Measurements from ENCODE around the gene LDHA.

Gene LDHA

GRCh38 chr11:18365741-18366140 lies 28.6 kb upstream of the LDHA start:
- no peak for TF ChIP-seq CTCF (IDR thresholded peaks at IDR 0.05; ENCODE audit: low read depth, low read length, missing control alignments)
- H3K4me3 ChIP-seq (ENCODE audit: low read depth, low read length): no peak overlapping the region
- no peak for DNase-seq (ENCODE audit: low read depth)
- in situ Hi-C loops (cut with HindIII; ENCODE audit: low sequenced_read_pairs): no loop called here

- in situ Hi-C loops (cut with HindIII; ENCODE audit: low sequenced_read_pairs): no loop called here
- DNase-seq (ENCODE audit: low read depth): no peak
- no peak overlapping the region for H3K4me3 ChIP-seq (ENCODE audit: low read depth, low read length)
- no peak for TF ChIP-seq CTCF (IDR thresholded peaks at IDR 0.05; ENCODE audit: low read depth, low read length, missing control alignments)
These were observed 28.1 kb upstream of the LDHA start for GRCh38 chr11:18366286-18366685.

- no peak for DNase-seq (ENCODE audit: low read depth)
- H3K4me3 ChIP-seq (ENCODE audit: low read depth, low read length): no peak overlapping the region
- no peak for TF ChIP-seq CTCF (IDR thresholded peaks at IDR 0.05; ENCODE audit: low read depth, low read length, missing control alignments)
- in situ Hi-C loops (cut with HindIII; ENCODE audit: low sequenced_read_pairs): no loop called here
These were observed 26.9 kb upstream of the LDHA start for GRCh38 chr11:18367431-18367830.

- TF ChIP-seq CTCF (IDR thresholded peaks at IDR 0.05; ENCODE audit: low read depth, low read length, missing control alignments): no peak
- in situ Hi-C loops (cut with HindIII; ENCODE audit: low sequenced_read_pairs): no loop called here
- no peak overlapping the region for H3K4me3 ChIP-seq (ENCODE audit: low read depth, low read length)
- no peak for DNase-seq (ENCODE audit: low read depth)
These were observed 26.1 kb upstream of the LDHA start for GRCh38 chr11:18368221-18368620.

- no peak overlapping the region for H3K4me3 ChIP-seq (ENCODE audit: low read depth, low read length)
- no peak for DNase-seq (ENCODE audit: low read depth)
- in situ Hi-C loops (cut with HindIII; ENCODE audit: low sequenced_read_pairs): no loop called here
- no peak for TF ChIP-seq CTCF (IDR thresholded peaks at IDR 0.05; ENCODE audit: low read depth, low read length, missing control alignments)
These were observed 25.0 kb upstream of the LDHA start for GRCh38 chr11:18369398-18369797.

- no peak for TF ChIP-seq CTCF (IDR thresholded peaks at IDR 0.05; ENCODE audit: low read depth, low read length, missing control alignments)
- in situ Hi-C loops (cut with HindIII; ENCODE audit: low sequenced_read_pairs): no loop called here
- no peak for DNase-seq (ENCODE audit: low read depth)
- no peak overlapping the region for H3K4me3 ChIP-seq (ENCODE audit: low read depth, low read length)
These were observed 23.1 kb upstream of the LDHA start for GRCh38 chr11:18371279-18371678.

GRCh38 chr11:18372201-18372600 lies 22.2 kb upstream of the LDHA start:
- no peak overlapping the region for H3K4me3 ChIP-seq (ENCODE audit: low read depth, low read length)
- in situ Hi-C loops (cut with HindIII; ENCODE audit: low sequenced_read_pairs): no loop called here
- no peak for DNase-seq (ENCODE audit: low read depth)
- no peak for TF ChIP-seq CTCF (IDR thresholded peaks at IDR 0.05; ENCODE audit: low read depth, low read length, missing control alignments)

All from astrocyte of the cerebellum (primary cell).